Body of pancreas (tissue), 4 donors: ENCODE results near the gene ENDOD1.

Experiments
- CTCF ChIP-seq, 7 experiments: fragments of 450-650 bp in 4 of 7; fragments of 200-600 bp in 3 of 7; sonication (generic) in 3 of 7; IDR thresholded peaks; one replicate each; pipeline ENCODE4 v1.5.1; 2016 to 2019; ENCODE audit warnings: antibody characterized with exemption in 7 of 7
- POLR2A ChIP-seq, 3 donors: fragments of 450-650 bp; IDR thresholded peaks; one replicate each; pipeline ENCODE4 v1.6.1; 2016; ENCODE audit warnings: antibody characterized with exemption in 3 of 3, mild to moderate bottlenecking in 2 of 3

- TF ChIP-seq POLR2A (IDR thresholded peaks at IDR 0.05) = no peak
- TF ChIP-seq CTCF (IDR thresholded peaks at IDR 0.05) = no peak
Measured at GRCh38 chr11:95119361-95120060, 29.9 kb downstream of the ENDOD1 start.
